T-cell (primary cell): Measurements from ENCODE around the gene VPS26B. TPM values are rescaled to one million over a fixed set of nuclear protein-coding genes. Genes with fewer than 3 reads are reported as not detected.
"Not testable (repeated sequence)": the region's sequence is repeated elsewhere in the genome, so short reads cannot be mapped to it uniquely, and the experiment has no call there.

Experiments used
- ATAC-seq, 4 experiments: fragments of 200-7000 bp in 3 of 4; fragments of 150-1000 bp in 1 of 4; cut with Tn5 transposase; replicated peaks in 1 of 4; 1 replicate in 3 of 4; 2 replicates in 1 of 4; pipeline ENCODE4 v1.10.0; 2021; ENCODE audit warnings: moderate library complexity in 3 of 4, mild to moderate bottlenecking in 2 of 4, moderate number of reproducible peaks in 1 of 4
- CTCF ChIA-PET, 2 donors: fragments of 300-600 bp; sonication (Branson Sonifier 250); formaldehyde crosslinking; loops; one replicate each; lab custom pipeline; 2022; ENCODE audit warnings: antibody characterized with exemption in 2 of 2; lab: Charles Lee
- POLR2A ChIA-PET, 2 donors: fragments of 300-600 bp; sonication (Branson Sonifier 250); formaldehyde crosslinking; loops; one replicate each; lab custom pipeline; 2022; ENCODE audit warnings: antibody characterized with exemption in 2 of 2; lab: Charles Lee
- DNase-seq, 35 experiments: peaks; one replicate each; pipeline versions ENCODE4 v3.0.0 to v3.0.0-alpha.2; 2013 to 2023
- H3K27ac ChIP-seq: one replicate; pipeline ENCODE4 v1.5.1; 2013; ENCODE audit warnings: low read length
- H3K27me3 ChIP-seq, 2 experiments: replicated peaks in 1 of 2; 1 replicate in 1 of 2; 2 replicates in 1 of 2; pipeline versions ENCODE4 v1.6.1 to v1.7.0; 2013; ENCODE audit warnings: low read length in 1 of 2, mixed read lengths in 1 of 2; ENCODE audit not compliant: control insufficient read depth in 2 of 2, insufficient read depth in 2 of 2; ENCODE audit errors: extremely low read depth in 1 of 2
- H3K36me3 ChIP-seq, 2 donors: 1 replicate in 1 of 2; 2 replicates in 1 of 2; pipeline versions ENCODE4 v1.6.1 to v1.7.0; 2013; ENCODE audit warnings: low read length in 1 of 2; ENCODE audit not compliant: control insufficient read depth in 2 of 2, insufficient read depth in 1 of 2; ENCODE audit errors: extremely low read depth in 1 of 2
- H3K4me1 ChIP-seq, 2 experiments: 1 replicate in 1 of 2; 2 replicates in 1 of 2; pipeline versions ENCODE4 v1.6.1 to v1.7.0; 2013; ENCODE audit warnings: low read length in 2 of 2, mixed read lengths in 1 of 2; ENCODE audit not compliant: insufficient read depth in 2 of 2, control insufficient read depth in 1 of 2; ENCODE audit errors: extremely low read depth in 1 of 2
- H3K4me3 ChIP-seq, 2 donors: 1 replicate in 1 of 2; 2 replicates in 1 of 2; pipeline versions ENCODE4 v1.5.1 to v1.7.0; 2013; ENCODE audit warnings: mild to moderate bottlenecking in 2 of 2, low read length in 1 of 2, moderate library complexity in 1 of 2; ENCODE audit not compliant: control insufficient read depth in 1 of 2; ENCODE audit errors: extremely low read depth in 1 of 2
- H3K9me3 ChIP-seq: 2 replicates; pipeline ENCODE4 v1.7.0; 2013
- H3K27ac Mint-ChIP-seq, 2 donors: one replicate each; pipeline ENCODE4 v1.8.0; 2020 to 2021; ENCODE audit warnings: mild to moderate bottlenecking in 2 of 2, mixed read lengths in 2 of 2
- H3K27me3 Mint-ChIP-seq, 2 donors: one replicate each; pipeline ENCODE4 v1.8.0; 2021 to 2022; ENCODE audit warnings: mixed read lengths in 2 of 2
- H3K36me3 Mint-ChIP-seq: one replicate; pipeline ENCODE4 v1.8.0; 2021; ENCODE audit warnings: mixed read lengths
- H3K4me1 Mint-ChIP-seq, 3 donors: one replicate each; pipeline ENCODE4 v1.8.0; 2020 to 2022; ENCODE audit warnings: mixed read lengths in 3 of 3, mild to moderate bottlenecking in 1 of 3
- H3K4me3 Mint-ChIP-seq, 3 donors: one replicate each; pipeline ENCODE4 v1.8.0; 2020 to 2022; ENCODE audit warnings: mild to moderate bottlenecking in 3 of 3, mixed read lengths in 3 of 3, moderate library complexity in 3 of 3
- H3K9me3 Mint-ChIP-seq, 3 donors: one replicate each; pipeline ENCODE4 v1.8.0; 2020 to 2022; ENCODE audit warnings: mixed read lengths in 3 of 3
- WGBS: methylation state at CpG from one replicate; pipeline ENCODE4 v1.1.5; 2013; ENCODE audit warnings: missing lambda C conversion rate; ENCODE audit not compliant: insufficient coverage; 5-methylcytosine and 5-hydroxymethylcytosine counted together
- total RNA-seq, 35 experiments: library from RNA in 6 of 35; stranded (reverse) in 6 of 35; fragments of 120-200 nt in 1 of 35; gene quantifications; one replicate each; pipeline versions ENCODE4 v1.2.1 to v1.2.4 and lab custom pipeline; 2013 to 2026

The VPS26B gene
- total RNA-seq, 5 donors from 2014 or later (not counting 1 experiment from before 2014, with no cell fraction given): 60.3 to 65.1 (median 62.7) TPM

- Histone ChIP-seq H3K27me3 (peaks cover 2 to 12% of the 10 kb centered on the region in 2 experiments), H3K36me3 (no peaks in the 10 kb centered on the region), H3K4me1 (no peaks in the 10 kb centered on the region), H3K9me3 (no peaks in the 10 kb centered on the region), H3K4me3 (no peak overlapping the region), H3K27ac (no peak overlapping the region)
- Mint-ChIP-seq H3K27me3 (peaks cover under 1 to 3% of the 10 kb centered on the region in 2 donors), H3K9me3 (peaks cover 0 to 4% (median 0%) of the 10 kb centered on the region in 3 donors), H3K4me3 (no peak overlapping the region), H3K27ac (no peak overlapping the region), H3K36me3 (no peaks in the 10 kb centered on the region), H3K4me1 (peaks cover 0 to 2% (median under 1%) of the 10 kb centered on the region in 3 donors)
- DNase-seq (peak in 1 of 35 experiments; percentile 21), ATAC-seq (no peak)
- ChIA-PET POLR2A (interaction anchor here in 1 of 2 donors (0.6 kb wide), 1 partner anchor 161 kb away, joined by 5 read pairs; no protein-coding TSS in a partner anchor), CTCF (no interaction called here)
- 94% methylated on average over 18 of the region's 22 CpGs for WGBS
Observed at GRCh38 chr11:134282121-134283045, 57.9 kb downstream of the VPS26B start.

- H3K27ac Mint-ChIP-seq: no peak overlapping the region
- ATAC-seq (no peak), DNase-seq (peak in 1 of 35 experiments; percentile 9)
- H3K4me3 Mint-ChIP-seq: no peak overlapping the region
- POLR2A ChIA-PET: interaction anchor here in 1 of 2 donors (0.5 kb wide), 1 partner anchor 98 kb away, joined by 3 read pairs; no protein-coding TSS in a partner anchor
- CTCF ChIA-PET: no interaction called here
- H3K9me3 ChIP-seq: no peaks in the 10 kb centered on the region
- no peaks in the 10 kb centered on the region for H3K4me1 Mint-ChIP-seq
- H3K4me1 ChIP-seq: no peaks in the 10 kb centered on the region
- H3K9me3 Mint-ChIP-seq: peaks cover 0 to 2% (median 0%) of the 10 kb centered on the region in 3 donors
- H3K4me3 ChIP-seq: no peak overlapping the region
- no peak overlapping the region for H3K27ac ChIP-seq
- peaks cover 0 to 2% of the 10 kb centered on the region in 2 donors for H3K27me3 Mint-ChIP-seq
- no peaks in the 10 kb centered on the region for H3K36me3 Mint-ChIP-seq
- WGBS: 84% methylated on average over 5 of the region's 16 CpGs
- peaks cover 0 to 7% of the 10 kb centered on the region in 2 experiments for H3K27me3 ChIP-seq
- H3K36me3 ChIP-seq: no peaks in the 10 kb centered on the region
Observed at GRCh38 chr11:134283461-134284230, 59.2 kb downstream of the VPS26B start.

- CTCF ChIA-PET, H3K27ac Mint-ChIP-seq, H3K4me3 Mint-ChIP-seq, DNase-seq, H3K9me3 ChIP-seq, H3K4me3 ChIP-seq, H3K27ac ChIP-seq, H3K4me1 Mint-ChIP-seq, H3K36me3 Mint-ChIP-seq, H3K4me1 ChIP-seq, H3K27me3 Mint-ChIP-seq, POLR2A ChIA-PET, H3K9me3 Mint-ChIP-seq, H3K36me3 ChIP-seq, ATAC-seq, H3K27me3 ChIP-seq: not testable (repeated sequence)
- no CpG with 5 or more reads among the region's 5 CpGs for WGBS
Observed at GRCh38 chr11:134284349-134284748, 59.9 kb downstream of the VPS26B start.

- no peak overlapping the region for H3K4me3 ChIP-seq
- ChIA-PET POLR2A (no interaction called here), CTCF (no interaction called here)
- ATAC-seq: no peak
- DNase-seq: peak in 1 of 35 experiments; percentile 14
- H3K36me3 Mint-ChIP-seq: no peaks in the 10 kb centered on the region
- H3K9me3 Mint-ChIP-seq: no peaks in the 10 kb centered on the region
- peaks cover 0 to 4% of the 10 kb centered on the region in 2 experiments for H3K27me3 ChIP-seq
- no peaks in the 10 kb centered on the region for H3K4me1 ChIP-seq
- no peak overlapping the region for H3K27ac Mint-ChIP-seq
- no peak overlapping the region for H3K27ac ChIP-seq
- H3K4me1 Mint-ChIP-seq: no peaks in the 10 kb centered on the region
- H3K36me3 ChIP-seq: no peaks in the 10 kb centered on the region
- no peaks in the 10 kb centered on the region for H3K27me3 Mint-ChIP-seq
- no peaks in the 10 kb centered on the region for H3K9me3 ChIP-seq
- WGBS: 96% methylated on average over 11 of the region's 12 CpGs
- no peak overlapping the region for H3K4me3 Mint-ChIP-seq
Observed at GRCh38 chr11:134287561-134287960, 63.1 kb downstream of the VPS26B start.

- Histone ChIP-seq H3K36me3 (no peaks in the 10 kb centered on the region), H3K27ac (no peak overlapping the region), H3K4me3 (no peak overlapping the region), H3K4me1 (no peaks in the 10 kb centered on the region), H3K27me3 (peaks cover 0 to 3% of the 10 kb centered on the region in 2 experiments), H3K9me3 (no peaks in the 10 kb centered on the region)
- ATAC-seq (no peak), DNase-seq (peak in 1 of 35 experiments; percentile 13)
- WGBS: 95% methylated on average over 8 of the region's 13 CpGs
- no peaks in the 10 kb centered on the region for H3K27me3 Mint-ChIP-seq
- H3K27ac Mint-ChIP-seq: no peak overlapping the region
- ChIA-PET CTCF (no interaction called here), POLR2A (no interaction called here)
- H3K4me1 Mint-ChIP-seq: no peaks in the 10 kb centered on the region
- H3K9me3 Mint-ChIP-seq: no peaks in the 10 kb centered on the region
- no peak overlapping the region for H3K4me3 Mint-ChIP-seq
- H3K36me3 Mint-ChIP-seq: no peaks in the 10 kb centered on the region
Observed at GRCh38 chr11:134288486-134288885, 64.0 kb downstream of the VPS26B start.

- no peak overlapping the region for H3K27ac Mint-ChIP-seq
- DNase-seq (no peak), ATAC-seq (no peak)
- ChIA-PET POLR2A (no interaction called here), CTCF (interaction anchor here in 1 of 2 donors (0.5 kb wide), 1 partner anchor 19 kb away, joined by 5 read pairs; no protein-coding TSS in a partner anchor)
- Histone ChIP-seq H3K4me1 (no peaks in the 10 kb centered on the region), H3K27ac (no peak overlapping the region), H3K27me3 (peaks cover 0 to 3% of the 10 kb centered on the region in 2 experiments), H3K9me3 (no peaks in the 10 kb centered on the region), H3K4me3 (no peak overlapping the region), H3K36me3 (no peaks in the 10 kb centered on the region)
- no peaks in the 10 kb centered on the region for H3K4me1 Mint-ChIP-seq
- no peaks in the 10 kb centered on the region for H3K36me3 Mint-ChIP-seq
- no peak overlapping the region for H3K4me3 Mint-ChIP-seq
- WGBS: 81% methylated on average over 4 of the region's 4 CpGs
- no peaks in the 10 kb centered on the region for H3K9me3 Mint-ChIP-seq
- no peaks in the 10 kb centered on the region for H3K27me3 Mint-ChIP-seq
Observed at GRCh38 chr11:134289167-134289566, 64.7 kb downstream of the VPS26B start.
